Stimulated activated naive CD4-positive, alpha-beta T cell (primary cell): Measurements from ENCODE around the gene DDX5.
"Not testable (repeated sequence)": the region's sequence is repeated elsewhere in the genome, so short reads cannot be mapped to it uniquely, and the experiment has no call there.

ENCODE experiments used
- DNase-seq, 6 experiments: peaks; one replicate each; lab custom pipeline; 2025; lab: John Stamatoyannopoulos, UW

The DDX5 gene

DNA sequence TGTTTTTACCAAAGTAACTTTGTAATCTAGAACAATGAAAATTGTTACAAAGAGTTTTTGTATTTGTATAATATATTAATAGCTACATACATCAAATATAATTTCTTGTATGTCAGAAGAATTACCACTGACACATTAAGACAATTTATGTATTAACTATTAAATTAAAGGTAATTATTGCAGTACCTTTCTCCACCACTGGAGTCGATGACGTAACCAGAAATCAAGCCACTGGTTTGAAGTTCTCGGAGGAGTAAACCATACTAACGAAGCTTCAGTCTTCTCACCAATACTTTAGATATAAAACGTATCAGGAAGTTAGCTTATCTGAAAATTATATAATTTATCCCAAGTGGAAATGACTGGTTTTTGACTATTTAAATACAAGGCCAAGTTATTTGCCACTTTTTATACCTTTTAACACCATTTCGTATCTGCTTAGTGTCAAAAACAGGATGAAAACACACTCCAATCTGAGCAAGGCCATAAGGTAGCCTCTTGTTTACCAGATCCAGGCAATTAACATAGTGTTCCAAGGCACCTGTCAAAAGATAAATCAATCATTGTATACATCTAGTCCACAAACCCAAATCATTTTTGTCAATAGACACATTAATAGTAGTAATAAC lies 13.5 kb downstream of the DDX5 start:
- peak in 2 of 6 experiments; percentile 37 to 47 for DNase-seq

DNA sequence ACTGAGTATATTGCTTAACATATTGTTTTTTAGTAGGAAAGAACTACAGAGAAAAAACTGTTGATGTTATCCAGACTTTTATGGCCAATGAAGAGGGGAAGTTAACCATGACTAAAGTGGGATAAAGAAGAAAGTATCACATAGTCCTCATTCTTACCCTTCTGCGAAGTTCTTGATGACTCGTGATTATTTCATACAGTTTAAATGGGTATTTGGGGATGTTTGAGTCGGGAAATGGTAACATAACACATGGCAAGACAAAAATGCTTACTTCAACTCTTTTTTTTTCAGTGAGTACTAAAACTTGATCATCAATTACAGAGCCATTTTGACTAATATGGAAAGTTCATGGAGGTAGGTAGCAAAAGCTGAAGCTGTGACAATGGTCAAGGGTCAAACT lies 14.1 kb downstream of the DDX5 start:
- DNase-seq: no peak

DNA sequence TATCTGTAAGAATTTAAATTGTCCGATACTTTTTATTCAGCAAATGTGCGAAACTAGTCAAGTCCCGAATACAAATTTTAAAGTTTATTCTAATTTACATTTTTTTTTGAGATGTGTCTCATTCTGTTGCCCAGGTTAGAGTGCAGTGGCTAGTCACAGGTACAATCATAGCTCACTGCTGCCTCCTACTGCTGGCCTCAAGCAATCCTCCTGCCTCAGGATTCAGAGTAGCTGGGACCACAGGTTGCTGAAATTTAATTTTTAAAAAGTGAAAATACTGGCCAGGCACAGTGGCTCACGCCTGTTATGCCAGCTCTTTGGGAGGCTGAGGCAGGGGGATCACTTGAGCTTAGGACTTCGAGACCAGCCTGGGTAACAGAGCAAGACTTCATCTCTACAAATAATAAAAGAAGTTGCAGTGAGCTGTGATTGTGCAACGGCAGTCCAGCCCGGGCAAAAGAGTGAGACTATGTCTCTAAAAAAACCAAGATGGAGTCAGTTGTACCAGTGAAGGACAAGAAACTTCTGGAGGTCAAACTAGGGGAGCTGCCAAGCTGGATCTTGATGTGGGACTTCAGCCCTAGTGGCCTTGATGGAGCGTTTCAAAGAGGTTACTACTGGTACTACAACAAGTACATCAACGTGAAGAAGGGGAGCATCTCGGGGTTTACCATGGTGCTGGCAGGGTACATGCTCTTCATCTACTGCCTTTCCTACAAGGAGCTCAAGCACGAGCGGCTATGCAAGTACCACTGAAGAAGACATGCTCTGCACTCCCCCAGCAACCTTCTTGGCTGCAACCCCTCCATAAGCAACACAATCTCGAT lies 14.8 kb downstream of the DDX5 start:
- DNase-seq: peak in 5 of 6 experiments; percentile 15 to 40 (median 28)

GRCh38 chr17:64488301-64488700 lies 17.8 kb downstream of the DDX5 start:
- DNase-seq: no peak

DNA sequence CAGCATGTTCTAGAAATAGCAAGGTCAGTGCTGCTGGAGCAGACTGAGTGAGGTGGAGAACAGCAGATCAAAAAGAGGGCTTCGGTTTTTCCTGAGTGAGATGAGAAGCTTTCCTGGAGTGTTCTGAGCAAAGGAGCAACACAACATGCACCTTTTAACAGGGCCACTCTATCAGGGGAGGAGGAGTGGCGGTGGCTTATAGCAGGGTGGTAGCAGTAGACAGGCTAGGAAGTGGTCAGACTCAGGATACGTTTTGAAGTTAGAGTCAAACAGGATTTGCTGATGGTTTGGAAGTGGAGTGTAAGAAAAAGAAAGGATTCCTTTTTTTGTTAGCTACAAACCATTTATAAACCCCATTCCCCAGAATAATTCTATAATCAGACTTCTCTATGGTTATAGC lies 21.7 kb downstream of the DDX5 start:
- no peak for DNase-seq

GRCh38 chr17:64480951-64481350 lies 25.1 kb downstream of the DDX5 start:
- no peak for DNase-seq

DNA sequence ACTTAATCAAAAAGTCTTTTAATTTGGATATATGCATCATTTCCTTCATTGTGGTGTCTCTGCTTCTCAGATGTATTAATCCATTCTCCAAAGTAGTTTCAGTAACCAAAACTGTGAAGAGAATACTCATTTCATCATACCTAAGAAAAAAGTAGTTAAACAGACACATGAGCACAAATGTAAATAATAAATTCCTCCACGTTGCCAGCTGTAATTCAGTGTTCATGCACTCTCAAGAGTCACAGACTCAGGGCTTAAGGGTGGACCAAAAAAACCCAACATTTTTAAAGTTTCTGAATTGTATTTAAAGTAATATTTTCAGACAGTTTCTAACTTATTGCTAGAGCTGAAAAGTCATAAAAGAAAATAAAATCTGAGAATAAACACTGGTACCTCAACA lies 28.2 kb downstream of the DDX5 start:
- DNase-seq: no peak

DNA sequence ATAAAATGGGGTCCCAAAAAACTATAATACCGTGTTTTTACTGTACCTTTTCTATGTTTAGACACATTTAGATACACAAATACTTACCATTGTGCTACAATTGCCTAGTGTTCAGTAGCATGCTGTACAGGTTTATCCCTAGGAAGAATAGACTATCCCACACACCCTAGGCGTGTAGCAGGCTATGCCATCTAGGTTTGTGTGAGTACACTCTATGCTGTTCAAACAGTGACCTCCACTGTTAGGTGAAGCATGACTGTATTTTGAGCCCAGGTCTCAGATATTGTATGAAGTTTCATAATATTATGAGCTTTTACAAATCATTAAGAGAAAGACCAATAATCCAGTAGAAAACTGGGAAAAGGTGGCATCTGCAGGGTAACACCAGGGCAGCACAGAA lies 33.5 kb downstream of the DDX5 start:
- DNase-seq: no peak

GRCh38 chr17:64471440-64471839 lies 34.6 kb downstream of the DDX5 start:
- DNase-seq: no peak

DNA sequence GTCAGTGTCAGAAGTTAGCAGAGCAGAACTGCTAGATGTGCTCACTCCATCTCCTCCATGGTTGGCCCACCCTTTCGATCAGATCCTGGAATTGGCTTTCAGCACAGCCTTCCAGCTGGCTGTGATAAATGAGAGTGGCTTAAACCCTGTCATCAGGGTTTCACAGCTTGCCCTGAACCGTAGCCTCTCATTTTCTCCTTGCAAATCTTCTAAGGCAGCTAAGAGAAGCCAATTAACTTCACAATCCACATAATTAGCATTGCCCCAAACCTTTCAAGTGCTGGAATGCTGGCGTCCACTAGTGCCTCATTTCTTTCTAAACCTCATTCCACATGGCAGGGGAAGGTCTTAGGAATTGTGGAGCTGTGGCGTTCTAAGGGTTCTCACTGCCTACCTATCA lies 35.5 kb downstream of the DDX5 start:
- no peak for DNase-seq

DNA sequence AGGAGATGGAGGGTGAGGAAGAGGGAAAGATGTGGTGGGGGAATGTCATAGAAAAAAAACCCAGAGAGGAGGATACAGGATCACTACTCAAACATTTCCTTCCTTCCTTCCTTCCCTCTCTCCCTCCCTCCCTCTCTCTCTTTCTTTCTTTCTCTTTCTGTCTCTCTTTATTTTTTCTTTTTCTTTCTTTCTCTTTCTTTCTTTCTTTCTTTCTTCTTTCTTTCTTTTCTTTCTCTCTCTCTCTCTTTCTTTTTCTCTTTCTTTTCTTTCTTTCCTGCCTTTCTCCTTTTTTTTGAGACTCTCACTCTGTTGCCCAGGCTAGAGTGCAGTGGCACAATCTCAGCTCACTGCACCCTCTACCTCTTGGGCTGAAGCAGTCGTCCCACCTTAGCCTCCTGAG lies 39.3 kb downstream of the DDX5 start:
- not testable (repeated sequence) for DNase-seq

GRCh38 chr17:64466019-64466735 lies 39.9 kb downstream of the DDX5 start:
- DNase-seq: no peak

GRCh38 chr17:64461788-64462187 lies 44.3 kb downstream of the DDX5 start:
- no peak for DNase-seq

DNA sequence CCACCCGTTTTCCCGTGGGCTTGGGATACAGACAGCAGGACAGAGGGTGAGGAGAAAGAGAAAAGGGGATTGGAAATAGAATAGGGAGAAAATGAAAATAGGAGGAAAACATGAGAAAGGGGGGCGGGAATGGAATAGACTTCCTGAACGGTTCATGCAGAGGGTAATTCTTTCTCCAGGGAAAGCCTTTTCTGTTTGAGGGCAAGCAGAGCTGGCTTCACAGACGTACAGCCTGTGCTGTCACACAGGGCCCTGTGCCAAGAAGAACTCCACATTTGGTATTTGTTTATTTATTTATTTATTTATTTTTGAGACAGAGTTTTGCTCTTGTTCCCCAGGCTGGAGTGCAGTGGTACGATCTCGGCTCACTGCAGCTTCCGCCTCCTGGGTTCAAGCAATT lies 45.1 kb downstream of the DDX5 start:
- DNase-seq: no peak

GRCh38 chr17:64459818-64460217 lies 46.3 kb downstream of the DDX5 start:
- not testable (repeated sequence) for DNase-seq

GRCh38 chr17:64459284-64459747 lies 46.8 kb downstream of the DDX5 start:
- no peak for DNase-seq

DNA sequence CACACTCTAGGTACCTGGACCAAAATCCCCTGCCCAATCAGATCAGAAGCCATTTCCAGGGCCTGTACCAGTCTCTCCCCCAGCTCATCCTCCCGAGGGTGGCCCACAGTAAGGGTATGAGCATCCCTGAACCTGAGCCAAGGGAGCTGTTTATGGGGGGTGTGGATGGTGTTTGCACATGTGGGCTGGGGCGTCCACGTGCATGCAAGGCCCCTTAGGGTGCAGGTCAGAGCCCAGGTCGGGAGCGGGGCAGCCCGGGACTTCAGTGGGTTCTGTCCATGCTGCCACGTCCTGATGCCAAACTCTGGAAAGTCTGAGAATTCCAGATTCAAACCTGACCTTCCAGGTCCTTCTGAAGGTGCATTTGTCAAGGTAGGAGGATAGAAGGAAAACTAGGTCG lies 47.3 kb downstream of the DDX5 start:
- no peak for DNase-seq

DNA sequence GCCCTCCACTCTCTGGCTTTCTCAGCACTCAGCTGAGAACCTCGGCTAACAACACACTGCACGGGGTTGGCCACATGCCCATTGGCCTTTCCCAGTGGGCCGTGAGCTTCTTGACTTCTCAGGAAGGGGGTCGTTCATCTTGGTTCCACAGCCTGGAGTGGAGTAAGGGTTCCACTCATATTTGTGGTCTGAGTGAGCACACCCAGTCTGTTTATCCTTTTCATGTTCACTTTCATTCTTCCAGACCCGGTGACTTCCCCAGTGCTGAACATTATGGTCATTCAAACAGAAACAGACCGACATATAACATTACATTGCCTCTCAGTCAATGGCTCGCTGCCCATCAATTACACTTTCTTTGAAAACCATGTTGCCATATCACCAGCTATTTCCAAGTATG lies 48.9 kb downstream of the DDX5 start:
- DNase-seq: no peak

DNA sequence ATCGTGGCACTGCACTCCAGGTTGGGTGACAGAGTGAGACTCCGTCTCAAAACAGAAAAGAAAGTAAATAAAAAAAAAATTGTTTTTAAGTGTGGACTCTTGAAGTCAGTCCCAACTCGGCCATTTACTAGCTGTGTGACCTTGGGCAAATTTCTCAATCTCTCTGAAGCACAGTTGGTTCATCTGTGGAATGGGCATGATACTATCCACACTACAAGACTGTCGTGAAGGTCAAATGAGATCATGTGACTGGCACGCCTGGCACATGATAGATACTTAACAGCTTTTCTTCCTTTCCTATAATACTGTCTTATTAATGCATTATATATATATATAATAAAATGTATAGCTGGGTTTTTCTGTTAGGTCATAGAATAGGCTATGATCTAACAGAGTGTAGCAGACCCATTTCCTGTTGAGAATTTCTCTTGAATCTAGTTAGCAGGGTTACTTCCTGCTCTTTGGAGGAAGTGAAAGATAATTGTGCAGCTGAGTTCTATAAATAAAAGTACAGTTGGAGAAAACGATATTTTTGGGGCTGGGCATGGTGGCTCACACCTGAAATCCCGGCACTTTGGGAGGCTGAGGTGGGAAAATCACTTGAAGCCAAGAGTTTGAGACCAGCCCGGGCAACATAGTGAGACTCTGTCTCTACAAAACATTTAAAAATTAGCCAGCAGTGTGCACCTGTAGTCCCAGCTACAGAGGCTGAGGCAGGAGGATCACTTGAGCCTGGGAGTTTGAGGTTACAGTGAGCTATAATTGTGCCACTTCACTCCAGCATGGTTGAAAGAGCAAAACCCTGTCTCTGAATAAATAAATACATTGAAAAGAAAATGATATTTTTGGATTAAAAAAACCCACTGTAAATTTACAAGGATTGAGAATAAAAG lies 49.9 kb downstream of the DDX5 start:
- peak in 3 of 6 experiments; percentile 10 to 43 (median 22) for DNase-seq

DNA sequence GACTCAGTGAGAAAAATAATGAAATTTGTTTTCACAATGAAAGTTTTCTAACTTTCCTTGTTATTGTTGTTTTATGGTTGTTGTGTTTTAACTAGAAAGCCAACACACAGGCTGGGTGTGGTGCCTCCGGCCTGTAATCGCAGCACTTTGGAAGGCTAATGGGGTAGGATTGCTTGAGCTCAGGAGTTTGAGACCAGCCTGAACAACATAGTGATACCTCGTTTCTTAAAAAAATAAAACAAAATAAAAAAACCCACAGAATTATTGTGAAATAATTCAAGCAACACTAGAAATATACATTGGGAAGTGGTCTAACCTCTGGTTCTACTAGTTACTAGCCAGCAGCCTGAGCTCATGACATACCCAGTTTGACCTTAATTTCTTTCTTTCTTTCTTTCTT lies 56.5 kb downstream of the DDX5 start:
- no peak for DNase-seq

- DNase-seq: no peak
Measured at GRCh38 chr17:64448665-64449512, 57.2 kb downstream of the DDX5 start, which contains the start of gene MILR1. MILR1 (plus strand) TSS chr17:64449115; CDS start chr17:64449169, 54 bp downstream.
